Subcutaneous abdominal adipose tissue (tissue), 5 donors: ENCODE data around the gene CMSS1.
A peak's percentile ranks its signal among the peaks of the same experiment; 100 is the strongest.

Experiments used
- H3K27ac ChIP-seq: one replicate; pipeline ENCODE4 v1.7.0; 2013; ENCODE audit warnings: low read depth, mild to moderate bottlenecking, inconsistent platforms, low read length, moderate library complexity
- H3K27me3 ChIP-seq, 5 donors: one replicate each; pipeline ENCODE4 v1.7.0; 2013; ENCODE audit warnings: low read length in 5 of 5, inconsistent platforms in 1 of 5; ENCODE audit not compliant: control insufficient read depth in 5 of 5, insufficient read depth in 4 of 5
- H3K36me3 ChIP-seq, 5 donors: one replicate each; pipeline ENCODE4 v1.7.0; 2013; ENCODE audit warnings: low read length in 5 of 5; ENCODE audit not compliant: control insufficient read depth in 5 of 5, insufficient read depth in 5 of 5
- H3K4me1 ChIP-seq, 5 donors: one replicate each; pipeline ENCODE4 v1.7.0; 2013; ENCODE audit warnings: low read length in 5 of 5, mild to moderate bottlenecking in 3 of 5, moderate library complexity in 1 of 5; ENCODE audit not compliant: control insufficient read depth in 5 of 5, insufficient read depth in 5 of 5
- H3K4me3 ChIP-seq, 5 donors: one replicate each; pipeline ENCODE4 v1.7.0; 2013; ENCODE audit warnings: low read length in 5 of 5, low read depth in 1 of 5
- H3K9ac ChIP-seq, 5 donors: one replicate each; pipeline ENCODE4 v1.7.0; 2013; ENCODE audit warnings: low read length in 5 of 5, mild to moderate bottlenecking in 4 of 5, moderate library complexity in 3 of 5
- H3K9me3 ChIP-seq, 5 donors: one replicate each; pipeline ENCODE4 v1.7.0; 2013; ENCODE audit warnings: low read length in 5 of 5; ENCODE audit not compliant: control insufficient read depth in 5 of 5
- donor health status: healthy.
- donor health status: healthy.
- donor health status: healthy.
- donor health status: healthy.
- donor health status: healthy.

Gene CMSS1

DNA sequence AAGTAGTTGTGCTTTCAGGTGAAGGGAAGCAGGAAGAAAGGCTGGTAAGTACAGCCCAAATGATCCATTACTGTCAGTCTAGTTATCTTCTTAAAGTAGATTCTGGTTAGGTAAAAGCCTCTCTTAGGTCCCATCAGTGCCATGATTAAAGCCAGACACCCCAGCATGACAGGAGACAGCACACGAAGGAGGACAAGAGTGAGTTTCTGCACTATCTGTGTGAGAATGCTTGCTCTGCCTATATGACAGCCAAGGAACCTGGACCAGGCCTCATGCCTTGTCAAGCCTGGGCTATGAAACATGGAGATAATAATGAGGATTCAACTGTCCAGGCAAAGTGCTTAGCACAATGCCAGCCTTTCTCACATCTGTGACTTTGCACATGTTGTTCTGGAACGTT lies 310.1 kb downstream of the CMSS1 start:
- H3K9me3 ChIP-seq, result no peaks in the 10 kb centered on the region
- no peak overlapping the region for H3K27ac ChIP-seq
- no peak overlapping the region for H3K9ac ChIP-seq
- H3K27me3 ChIP-seq, result no peaks in the 10 kb centered on the region
- no peaks in the 10 kb centered on the region for H3K36me3 ChIP-seq
- H3K4me3 ChIP-seq, result no peak overlapping the region
- peaks cover 0 to 17% (median 2%) of the 10 kb centered on the region in 5 donors for H3K4me1 ChIP-seq

DNA sequence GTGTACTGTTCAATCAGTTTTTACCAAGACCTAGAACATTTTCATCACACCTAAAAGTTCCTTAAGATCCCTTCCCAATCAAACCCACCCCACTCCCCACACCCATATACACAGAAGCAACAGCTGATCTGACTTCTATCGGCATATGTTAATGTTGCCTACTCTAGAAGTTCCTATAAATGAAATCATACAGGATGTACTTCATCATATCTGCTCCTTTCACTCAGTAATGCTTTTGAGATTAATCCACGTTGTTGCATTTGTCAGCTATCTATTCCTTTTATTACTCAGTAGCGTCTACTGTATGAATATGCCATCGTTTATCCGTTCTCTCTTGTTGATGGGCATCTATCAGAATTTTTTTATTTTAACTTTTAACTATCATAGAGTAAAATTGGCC lies 310.9 kb downstream of the CMSS1 start:
- H3K9ac ChIP-seq, result no peak overlapping the region
- no peaks in the 10 kb centered on the region for H3K27me3 ChIP-seq
- no peak overlapping the region for H3K27ac ChIP-seq
- no peaks in the 10 kb centered on the region for H3K9me3 ChIP-seq
- H3K4me1 ChIP-seq, result peaks cover 0 to 17% (median 2%) of the 10 kb centered on the region in 5 donors
- no peak overlapping the region for H3K4me3 ChIP-seq
- no peaks in the 10 kb centered on the region for H3K36me3 ChIP-seq

DNA sequence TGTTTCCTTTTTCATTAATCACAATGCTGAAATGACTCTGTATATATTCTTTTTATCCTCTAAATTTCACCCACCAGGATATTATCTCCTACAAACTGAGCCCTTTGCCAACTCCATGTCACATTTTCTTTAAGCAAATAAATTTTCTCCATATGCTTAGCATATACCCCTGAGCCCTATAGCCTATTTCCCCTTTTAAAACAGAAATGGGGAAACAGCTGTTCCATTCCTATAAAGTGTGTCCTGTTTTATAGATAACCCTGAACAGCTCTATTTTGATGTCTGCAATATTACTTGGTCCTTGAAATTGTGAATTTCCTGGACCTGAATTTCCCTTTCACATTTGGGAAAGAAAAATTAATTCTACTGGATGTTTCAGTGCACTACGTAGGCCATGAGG lies 312.3 kb downstream of the CMSS1 start:
- Histone ChIP-seq H3K27ac (no peak overlapping the region), H3K27me3 (no peaks in the 10 kb centered on the region)

DNA sequence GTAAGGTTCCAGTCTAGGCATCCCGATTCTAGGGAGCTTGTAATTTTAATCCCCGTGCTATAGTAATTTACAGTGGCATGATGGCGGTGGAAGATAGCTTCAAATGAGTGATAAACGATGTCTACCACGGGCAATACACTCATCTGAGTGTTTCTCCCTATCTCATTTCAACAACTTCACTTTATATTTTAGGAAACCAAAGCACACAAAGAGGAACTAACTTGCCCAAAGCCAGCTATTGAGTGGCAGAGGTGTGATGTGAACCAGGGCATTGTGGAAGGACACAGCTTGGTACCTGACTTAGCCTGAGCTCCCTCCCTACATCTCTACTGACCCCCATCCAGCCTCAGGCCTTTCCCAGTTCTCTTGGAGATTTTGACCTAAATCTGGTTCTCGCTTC lies 313.6 kb downstream of the CMSS1 start:
- Histone ChIP-seq H3K9me3 (no peaks in the 10 kb centered on the region), H3K4me3 (no peak overlapping the region), H3K9ac (no peak overlapping the region), H3K36me3 (no peaks in the 10 kb centered on the region), H3K27ac (no peak overlapping the region), H3K27me3 (no peaks in the 10 kb centered on the region), H3K4me1 (peaks cover 0 to 4% (median 0%) of the 10 kb centered on the region in 5 donors)

More for the DNA sequence above, 312.3 kb downstream of the CMSS1 start:
- no peaks in the 10 kb centered on the region for H3K9me3 ChIP-seq
- peaks cover 0 to 12% (median 2%) of the 10 kb centered on the region in 5 donors for H3K4me1 ChIP-seq
- H3K9ac ChIP-seq, result no peak overlapping the region
- no peak overlapping the region for H3K4me3 ChIP-seq
- H3K36me3 ChIP-seq, result no peaks in the 10 kb centered on the region

DNA sequence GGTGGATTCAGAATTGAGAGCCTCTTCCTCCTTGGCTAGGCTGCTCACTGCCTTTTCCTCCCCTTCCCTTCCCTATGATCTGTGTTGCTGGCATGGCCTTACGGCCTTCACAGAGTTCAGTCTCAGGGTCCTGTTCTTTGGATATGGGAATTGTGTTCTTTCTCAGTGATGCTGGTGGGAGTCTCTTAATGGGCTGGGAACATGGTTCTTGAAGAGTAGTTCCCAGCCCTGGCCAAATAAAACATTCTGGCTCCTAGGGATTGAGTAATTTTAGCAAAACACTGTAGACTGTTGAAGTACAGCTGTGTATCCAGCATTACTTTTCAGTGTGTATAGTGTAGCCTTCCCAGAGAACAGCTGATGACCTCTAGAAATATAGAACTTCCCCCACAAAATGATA lies 319.3 kb downstream of the CMSS1 start:
- Histone ChIP-seq H3K36me3 (no peaks in the 10 kb centered on the region), H3K27ac (no peak overlapping the region), H3K27me3 (no peaks in the 10 kb centered on the region), H3K9me3 (no peaks in the 10 kb centered on the region), H3K4me1 (no peaks in the 10 kb centered on the region), H3K4me3 (no peak overlapping the region), H3K9ac (no peak overlapping the region)

DNA sequence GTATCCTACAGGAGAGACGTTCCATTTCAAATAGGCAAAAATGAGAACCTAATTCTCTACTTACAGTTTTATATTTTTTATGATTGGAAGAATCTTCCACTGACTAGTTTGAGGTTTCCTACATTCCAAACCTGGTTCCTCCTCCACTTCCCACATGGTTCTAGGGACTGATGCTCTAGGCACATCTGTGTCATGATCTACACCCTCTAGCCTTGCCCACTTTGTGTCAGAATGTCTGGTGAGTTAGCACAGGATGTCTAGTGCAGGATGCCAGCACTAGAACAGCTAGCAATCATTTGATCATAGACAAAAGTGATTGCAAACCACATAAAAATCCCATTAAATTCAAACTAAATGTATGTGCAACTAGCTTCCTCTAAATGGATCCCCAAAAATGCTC lies 323.3 kb downstream of the CMSS1 start:
- no peak overlapping the region for H3K27ac ChIP-seq
- H3K4me1 ChIP-seq, result no peaks in the 10 kb centered on the region
- H3K4me3 ChIP-seq, result no peak overlapping the region
- H3K9me3 ChIP-seq, result peaks cover 0 to 8% (median 2%) of the 10 kb centered on the region in 5 donors
- no peaks in the 10 kb centered on the region for H3K27me3 ChIP-seq
- H3K36me3 ChIP-seq, result no peaks in the 10 kb centered on the region
- no peak overlapping the region for H3K9ac ChIP-seq

DNA sequence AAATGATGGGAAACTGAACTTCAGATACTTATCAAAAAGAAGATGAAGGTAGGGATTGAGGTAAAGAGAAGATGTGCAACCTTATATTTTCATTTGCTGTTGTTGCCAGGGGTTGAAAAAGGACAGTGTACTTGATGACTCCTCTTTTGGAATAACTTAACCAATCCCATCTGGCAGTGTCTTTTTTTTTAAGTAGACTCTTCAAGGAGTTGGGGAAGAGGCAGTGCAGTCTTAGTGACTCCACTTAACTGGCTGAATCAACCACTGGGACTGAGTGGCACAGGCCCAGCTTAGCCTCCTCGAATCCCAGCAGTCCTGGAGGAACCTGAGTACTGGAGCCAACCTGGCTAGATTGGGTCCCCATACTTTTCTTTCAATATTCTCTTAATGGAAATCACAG lies 323.9 kb downstream of the CMSS1 start:
- Histone ChIP-seq H3K9ac (no peak overlapping the region), H3K27me3 (no peaks in the 10 kb centered on the region), H3K4me3 (no peak overlapping the region), H3K36me3 (no peaks in the 10 kb centered on the region), H3K4me1 (no peaks in the 10 kb centered on the region), H3K27ac (no peak overlapping the region), H3K9me3 (peaks cover 0 to 8% (median 2%) of the 10 kb centered on the region in 5 donors)

DNA sequence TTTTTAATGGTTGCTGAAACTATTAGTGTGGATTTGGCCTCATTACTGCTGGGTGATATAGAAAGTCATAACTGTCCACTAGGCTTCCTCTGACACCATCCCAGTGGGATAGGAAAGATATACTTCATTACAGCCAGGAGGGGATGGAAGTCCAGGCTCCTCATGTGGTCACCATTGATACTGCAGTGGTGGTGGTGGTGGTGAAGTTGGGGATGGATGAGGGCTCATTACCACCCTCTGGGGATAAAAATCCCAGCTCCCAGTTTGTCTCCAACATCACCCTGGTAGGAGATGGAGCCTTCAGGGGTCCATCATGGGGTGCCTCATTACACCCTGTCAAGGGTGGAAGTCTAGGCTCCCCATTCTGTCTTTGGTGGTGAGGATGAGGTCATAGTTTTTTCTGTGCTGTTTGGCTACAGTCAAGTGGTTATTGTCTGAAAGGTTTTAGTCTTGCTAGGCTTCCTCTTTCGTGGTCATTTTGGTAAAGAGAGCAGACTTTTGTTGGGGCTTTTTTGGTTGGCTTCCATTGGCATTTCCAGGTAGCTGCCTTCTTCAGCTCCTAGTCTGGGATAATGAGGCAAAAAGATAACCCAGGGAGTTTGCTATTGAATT lies 326.7 kb downstream of the CMSS1 start:
- peaks cover 0 to under 1% (median 0%) of the 10 kb centered on the region in 5 donors for H3K4me1 ChIP-seq
- H3K9me3 ChIP-seq, result peaks cover 0 to 8% (median 2%) of the 10 kb centered on the region in 5 donors
- peaks cover 0 to 4% (median 0%) of the 10 kb centered on the region in 5 donors for H3K36me3 ChIP-seq
- no peaks in the 10 kb centered on the region for H3K27me3 ChIP-seq
- H3K9ac ChIP-seq, result no peak overlapping the region
- H3K27ac ChIP-seq, result no peak overlapping the region
- no peak overlapping the region for H3K4me3 ChIP-seq

DNA sequence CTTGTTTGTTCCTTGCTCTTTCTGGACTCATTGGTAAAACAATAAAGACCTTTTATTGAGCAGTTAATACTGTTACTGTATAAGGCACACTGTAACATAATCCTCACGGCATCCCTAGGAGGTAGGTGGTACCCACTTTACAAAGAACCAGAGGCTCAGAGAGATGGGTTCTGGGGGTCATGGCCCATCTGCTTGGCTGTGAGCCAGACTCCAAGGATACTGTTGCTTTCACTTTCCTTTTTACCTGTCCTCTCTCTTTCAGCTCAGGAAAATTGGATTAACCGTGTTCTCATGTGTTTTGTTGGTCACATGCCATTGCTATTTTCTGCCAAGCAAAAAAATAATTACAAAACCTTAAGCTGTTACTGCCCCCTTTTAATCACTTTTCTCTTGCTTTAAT lies 331.5 kb downstream of the CMSS1 start:
- H3K9me3 ChIP-seq, result peaks cover 0 to 2% (median 0%) of the 10 kb centered on the region in 5 donors
- peaks cover 0 to 4% (median 0%) of the 10 kb centered on the region in 5 donors for H3K36me3 ChIP-seq
- no peak overlapping the region for H3K4me3 ChIP-seq
- no peak overlapping the region for H3K27ac ChIP-seq
- H3K4me1 ChIP-seq, result peaks cover 0 to 8% (median 4%) of the 10 kb centered on the region in 5 donors
- no peak overlapping the region for H3K9ac ChIP-seq
- no peaks in the 10 kb centered on the region for H3K27me3 ChIP-seq

DNA sequence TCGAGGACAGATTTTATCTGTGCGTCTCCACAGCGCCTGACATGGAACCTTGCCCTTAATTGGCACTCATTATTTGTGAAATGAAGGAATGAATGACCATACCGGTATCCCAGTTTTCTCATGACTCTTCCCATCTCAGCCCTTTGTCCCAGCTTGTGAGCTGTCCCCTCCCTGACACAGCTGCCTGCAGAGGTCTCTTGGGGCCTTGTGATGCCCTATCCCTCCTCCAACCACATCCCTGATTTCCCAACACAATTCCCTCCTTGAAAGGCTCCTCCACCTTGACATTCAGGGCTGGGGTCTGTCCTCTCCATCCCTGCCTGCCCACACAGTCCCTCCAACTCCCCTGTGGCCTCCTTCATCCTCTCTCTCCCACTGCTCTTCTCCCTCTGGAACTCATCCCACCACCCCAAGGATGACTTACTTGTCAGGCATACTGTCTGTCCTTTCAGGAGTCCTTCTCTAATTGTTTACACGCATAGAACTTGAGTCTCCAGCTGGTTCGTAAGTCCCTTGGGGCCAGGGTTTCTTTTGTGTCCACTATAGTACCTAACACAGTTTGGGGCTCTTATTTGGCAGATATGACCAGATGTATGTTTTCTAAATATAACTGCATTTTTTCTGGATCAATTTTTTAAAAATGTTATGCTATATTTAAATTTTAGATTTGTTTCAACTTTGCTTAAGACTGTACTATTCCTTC lies 332.2 kb downstream of the CMSS1 start:
- peaks cover 0 to 4% (median 0%) of the 10 kb centered on the region in 5 donors for H3K36me3 ChIP-seq
- no peak overlapping the region for H3K4me3 ChIP-seq
- no peak overlapping the region for H3K9ac ChIP-seq
- H3K27ac ChIP-seq, result peak overlapping the region; percentile 28
- H3K27me3 ChIP-seq, result no peaks in the 10 kb centered on the region
- peaks cover 0 to 8% (median 4%) of the 10 kb centered on the region in 5 donors for H3K4me1 ChIP-seq
- peaks cover 0 to under 1% (median 0%) of the 10 kb centered on the region in 5 donors for H3K9me3 ChIP-seq
